Caco-2 (cell line): Measurements from ENCODE around the gene KIF25. TPM values are rescaled to one million over a fixed set of nuclear protein-coding genes. Genes with fewer than 3 reads are reported as not detected.

Source experiments
- BruUV-seq: library from RNA; stranded (reverse); fragments of 400-500 nt; replicated peaks from 2 replicates; lab custom pipeline; 2021; lab: Mats Ljungman, UMichigan
- CTCF ChIA-PET: fragments of 300-600 bp; sonication (Branson Sonifier 250); formaldehyde crosslinking; loops from one replicate; lab custom pipeline; 2022; ENCODE audit warnings: antibody characterized with exemption; lab: Charles Lee
- POLR2A ChIA-PET: fragments of 300-600 bp; sonication (Branson Sonifier 250); formaldehyde crosslinking; loops from one replicate; lab custom pipeline; 2022; ENCODE audit warnings: antibody characterized with exemption; lab: Charles Lee
- DNase-seq, 2 experiments: peaks; one replicate each; pipeline versions ENCODE4 v3.0.0 to v3.0.0-alpha.2; 2020 to 2022
- H3K27me3 ChIP-seq: replicated peaks from 2 replicates; pipeline ENCODE4 v1.6.0; 2011; ENCODE audit warnings: low read length; ENCODE audit not compliant: control insufficient read depth, insufficient read depth
- H3K36me3 ChIP-seq: 2 replicates; pipeline ENCODE4 v1.5.1; 2011; ENCODE audit warnings: low read length; ENCODE audit not compliant: control insufficient read depth, insufficient read depth
- H3K4me1 ChIP-seq: fragments of 250-450 bp; sonication (Bioruptor Pico); 2 replicates; pipeline ENCODE4 v1.5.1; 2020; ENCODE audit warnings: mild to moderate bottlenecking
- H3K4me3 ChIP-seq: 2 replicates; pipeline ENCODE4 v1.5.1; 2011; ENCODE audit warnings: low read depth, mild to moderate bottlenecking, control low read depth, low read length
- H3K9me3 ChIP-seq: fragments of 250-450 bp; sonication (Bioruptor Pico); 2 replicates; pipeline ENCODE4 v1.5.1; 2020; ENCODE audit warnings: mild to moderate bottlenecking, moderate library complexity
- H3K27ac Mint-ChIP-seq: one replicate; pipeline ENCODE4 v1.8.0; 2022; ENCODE audit warnings: mixed read lengths; ENCODE audit not compliant: unreplicated experiment
- H3K27me3 Mint-ChIP-seq: one replicate; pipeline ENCODE4 v1.8.0; 2022; ENCODE audit warnings: mixed read lengths; ENCODE audit not compliant: insufficient read depth, unreplicated experiment
- H3K36me3 Mint-ChIP-seq: one replicate; pipeline ENCODE4 v1.8.0; 2022; ENCODE audit warnings: mild to moderate bottlenecking, mixed read lengths; ENCODE audit not compliant: insufficient read depth, unreplicated experiment
- H3K4me1 Mint-ChIP-seq: one replicate; pipeline ENCODE4 v1.8.0; 2022; ENCODE audit warnings: low read depth, mixed read lengths; ENCODE audit not compliant: unreplicated experiment
- H3K4me3 Mint-ChIP-seq: one replicate; pipeline ENCODE4 v1.8.0; 2022; ENCODE audit warnings: mild to moderate bottlenecking, moderate library complexity, mixed read lengths; ENCODE audit not compliant: unreplicated experiment
- H3K9me3 Mint-ChIP-seq: one replicate; pipeline ENCODE4 v1.8.0; 2022; ENCODE audit warnings: mixed read lengths; ENCODE audit not compliant: unreplicated experiment
- CTCF ChIP-seq, 2 experiments: fragments of 200-600 bp in 1 of 2; IDR thresholded peaks; 1 replicate in 1 of 2; 2 replicates in 1 of 2; pipeline versions ENCODE4 v1.5.1 to v1.8.0; 2011 to 2022; ENCODE audit warnings: antibody characterized with exemption in 1 of 2, control low read depth in 1 of 2, inconsistent platforms in 1 of 2, low read depth in 1 of 2, low read length in 1 of 2, mild to moderate bottlenecking in 1 of 2, moderate library complexity in 1 of 2; ENCODE audit not compliant: insufficient read depth in 1 of 2, severe bottlenecking in 1 of 2, unreplicated experiment in 1 of 2
- intact Hi-C: fragments of 100-400 bp; cut with micrococcal nuclease; formaldehyde crosslinking; loops from one replicate; pipeline ENCODE4 v1.10.0; 2022; ENCODE audit not compliant: unreplicated experiment
- total RNA-seq: library from RNA; stranded (reverse); gene quantifications from 2 replicates; pipeline ENCODE4 v1.2.3, GENCODE V29; 2022

KIF25 gene
- total RNA-seq, 1 experiment from 2014 or later, result not detected

- Mint-ChIP-seq H3K27me3 (no peaks in the 10 kb centered on the region), H3K4me1 (peaks cover 17% of the 10 kb centered on the region), H3K4me3 (no peak overlapping the region), H3K36me3 (peaks cover 86% of the 10 kb centered on the region), H3K9me3 (no peaks in the 10 kb centered on the region), H3K27ac (peak overlapping the region; percentile 4)
- Histone ChIP-seq H3K9me3 (no peaks in the 10 kb centered on the region), H3K36me3 (peaks cover 4% of the 10 kb centered on the region), H3K4me3 (no peak overlapping the region), H3K27me3 (no peaks in the 10 kb centered on the region), H3K4me1 (no peaks in the 10 kb centered on the region)
- intact Hi-C loops, result no loop called here
- no peak for TF ChIP-seq CTCF (IDR thresholded peaks at IDR 0.05; ENCODE audit: insufficient read depth in 1 of 2, low read depth in 1 of 2, low read length in 1 of 2, severe bottlenecking in 1 of 2, unreplicated experiment in 1 of 2)
- ChIA-PET POLR2A (no interaction called here), CTCF (no interaction called here)
- no peak for DNase-seq
- BruUV-seq, result no TSS peak
Observed at GRCh38 chr6:167949121-167949684, 48.3 kb upstream of the KIF25 start.

GRCh38 chr6:167951781-167952511 is 45.5 kb upstream of the KIF25 start:
- no peak overlapping the region for H3K27ac Mint-ChIP-seq
- intact Hi-C loops, result no loop called here
- H3K4me3 Mint-ChIP-seq, result no peak overlapping the region
- Histone ChIP-seq H3K9me3 (no peaks in the 10 kb centered on the region), H3K4me1 (peaks cover 6% of the 10 kb centered on the region), H3K36me3 (peaks cover 4% of the 10 kb centered on the region), H3K27me3 (no peaks in the 10 kb centered on the region), H3K4me3 (no peak overlapping the region)
- DNase-seq, result no peak
- no peaks in the 10 kb centered on the region for H3K27me3 Mint-ChIP-seq
- no peak for TF ChIP-seq CTCF (IDR thresholded peaks at IDR 0.05; ENCODE audit: insufficient read depth in 1 of 2, low read depth in 1 of 2, low read length in 1 of 2, severe bottlenecking in 1 of 2, unreplicated experiment in 1 of 2)
- ChIA-PET CTCF (interaction anchor here (0.8 kb wide), 1 partner anchor 456 kb away, joined by 3 read pairs; no protein-coding TSS in a partner anchor), POLR2A (no interaction called here)
- peaks cover 77% of the 10 kb centered on the region for H3K36me3 Mint-ChIP-seq
- no peaks in the 10 kb centered on the region for H3K9me3 Mint-ChIP-seq
- no TSS peak for BruUV-seq
- peaks cover 32% of the 10 kb centered on the region for H3K4me1 Mint-ChIP-seq

- Mint-ChIP-seq H3K27ac (no peak overlapping the region), H3K4me3 (no peak overlapping the region), H3K27me3 (no peaks in the 10 kb centered on the region), H3K4me1 (peaks cover 34% of the 10 kb centered on the region), H3K9me3 (no peaks in the 10 kb centered on the region), H3K36me3 (peaks cover 77% of the 10 kb centered on the region)
- peaks cover 4% of the 10 kb centered on the region for H3K36me3 ChIP-seq
- BruUV-seq, result no TSS peak
- intact Hi-C loops, result no loop called here
- H3K9me3 ChIP-seq, result no peaks in the 10 kb centered on the region
- no peak for DNase-seq
- H3K27me3 ChIP-seq, result no peaks in the 10 kb centered on the region
- TF ChIP-seq CTCF (IDR thresholded peaks at IDR 0.05; ENCODE audit: insufficient read depth in 1 of 2, low read depth in 1 of 2, low read length in 1 of 2, severe bottlenecking in 1 of 2, unreplicated experiment in 1 of 2), result no peak
- CTCF ChIA-PET, result no interaction called here
- H3K4me3 ChIP-seq, result no peak overlapping the region
- H3K4me1 ChIP-seq, result peaks cover 11% of the 10 kb centered on the region
- POLR2A ChIA-PET, result no interaction called here
Observed at GRCh38 chr6:167952512-167952859, 45.0 kb upstream of the KIF25 start.
